Mucosa of descending colon (tissue), 3 donors: Measurements from ENCODE around the gene BIN1. TPM values are rescaled to one million over a fixed set of nuclear protein-coding genes. Genes with fewer than 3 reads are reported as not detected.

Experiments
- ATAC-seq: fragments of 200-7000 bp; cut with Tn5 transposase; one replicate; pipeline ENCODE4 v1.9.1; 2020; ENCODE audit warnings: mild to moderate bottlenecking, moderate library complexity
- DNase-seq, 3 donors: peaks; one replicate each; pipeline ENCODE4 v3.0.0-alpha.2; 2020
- H3K36me3 ChIP-seq: fragments of 200-600 bp; one replicate; pipeline ENCODE4 v1.8.0; 2021; ENCODE audit warnings: low read depth, mild to moderate bottlenecking
- H3K4me1 ChIP-seq: fragments of 200-600 bp; one replicate; pipeline ENCODE4 v1.8.0; 2021; ENCODE audit warnings: low read depth, mild to moderate bottlenecking
- H3K4me3 ChIP-seq: fragments of 200-600 bp; one replicate; pipeline ENCODE4 v1.8.0; 2021; ENCODE audit warnings: mild to moderate bottlenecking
- H3K9me3 ChIP-seq: fragments of 200-600 bp; one replicate; pipeline ENCODE4 v1.8.0; 2021; ENCODE audit warnings: mild to moderate bottlenecking
- intact Hi-C, 2 donors: fragments of 100-400 bp; cut with DNase I in 1 of 2; cut with micrococcal nuclease in 1 of 2; formaldehyde crosslinking; loops; one replicate each; pipeline versions ENCODE4 v1.11.0 to v1.11.1; 2022; cut with DNase I, micrococcal nuclease
- total RNA-seq, 3 donors: library from RNA; stranded (reverse); fragmentation: NEBNext Ultra II Directional in 2 of 3; extraction: Animal tissue kit (Norgen Biotek cat#: 25700) in 2 of 3; gene quantifications; one replicate each; pipeline versions ENCODE4 v1.2.1 to v1.2.4, GENCODE V29; 2021 to 2023
- TF ChIP-seq, protein P1 (sequence below): fragments of 200-600 bp; IDR thresholded peaks from one replicate; pipeline ENCODE4 v1.8.0; 2022; ENCODE audit warnings: antibody characterized with exemption, mild to moderate bottlenecking
- donor health status: DM: no; HTN: no; CAD: no; lungs with moderate emphysema.
- donor health status: DM: no; HTN: no; CAD: no.
- donor health status: DM: no; HTN: yes; CAD: no.

The BIN1 gene
- total RNA-seq, 3 donors from 2014 or later: 37.6 to 65.7 (median 46.3) TPM

DNA sequence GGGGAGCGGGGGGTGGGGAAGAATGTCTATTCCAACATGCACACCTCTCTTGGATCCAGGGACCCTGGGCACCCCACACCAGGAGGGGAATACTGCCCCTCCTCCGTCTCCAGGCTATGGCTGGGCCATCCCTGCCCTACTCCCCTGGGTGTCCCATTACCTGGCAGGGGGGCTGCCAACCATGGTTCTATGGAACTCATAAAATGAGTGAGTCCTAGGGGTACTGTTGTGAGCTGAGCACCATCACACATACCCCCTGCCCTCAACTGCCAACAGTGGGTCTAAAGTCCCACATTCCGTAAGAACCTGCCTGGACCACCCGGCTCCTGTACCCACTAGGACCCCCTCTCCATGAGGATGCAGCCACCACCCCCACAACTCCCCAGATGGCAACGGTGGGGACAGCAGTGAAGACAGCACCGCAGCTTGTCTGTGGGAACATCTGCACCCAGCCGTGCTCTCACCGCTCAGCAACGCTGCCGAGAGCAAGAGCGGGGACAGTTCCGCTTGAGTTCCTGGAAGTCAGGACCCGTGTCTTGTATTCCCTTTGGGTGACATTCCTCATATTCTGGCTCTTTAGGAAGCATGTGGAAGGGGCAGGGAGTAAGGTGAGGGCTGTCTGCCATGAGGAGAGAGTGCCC lies 41.5 kb downstream of the BIN1 start:
- no peak overlapping the region for H3K4me3 ChIP-seq
- DNase-seq: no peak
- ATAC-seq: no peak
- peaks cover 6% of the 10 kb centered on the region for H3K4me1 ChIP-seq
- TF ChIP-seq, protein P1, sequence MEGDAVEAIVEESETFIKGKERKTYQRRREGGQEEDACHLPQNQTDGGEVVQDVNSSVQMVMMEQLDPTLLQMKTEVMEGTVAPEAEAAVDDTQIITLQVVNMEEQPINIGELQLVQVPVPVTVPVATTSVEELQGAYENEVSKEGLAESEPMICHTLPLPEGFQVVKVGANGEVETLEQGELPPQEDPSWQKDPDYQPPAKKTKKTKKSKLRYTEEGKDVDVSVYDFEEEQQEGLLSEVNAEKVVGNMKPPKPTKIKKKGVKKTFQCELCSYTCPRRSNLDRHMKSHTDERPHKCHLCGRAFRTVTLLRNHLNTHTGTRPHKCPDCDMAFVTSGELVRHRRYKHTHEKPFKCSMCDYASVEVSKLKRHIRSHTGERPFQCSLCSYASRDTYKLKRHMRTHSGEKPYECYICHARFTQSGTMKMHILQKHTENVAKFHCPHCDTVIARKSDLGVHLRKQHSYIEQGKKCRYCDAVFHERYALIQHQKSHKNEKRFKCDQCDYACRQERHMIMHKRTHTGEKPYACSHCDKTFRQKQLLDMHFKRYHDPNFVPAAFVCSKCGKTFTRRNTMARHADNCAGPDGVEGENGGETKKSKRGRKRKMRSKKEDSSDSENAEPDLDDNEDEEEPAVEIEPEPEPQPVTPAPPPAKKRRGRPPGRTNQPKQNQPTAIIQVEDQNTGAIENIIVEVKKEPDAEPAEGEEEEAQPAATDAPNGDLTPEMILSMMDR: no peak
- H3K36me3 ChIP-seq: no peaks in the 10 kb centered on the region
- intact Hi-C loops: loop anchor here in 1 of 2 donors (10.0 kb wide), 1 partner anchor 109 kb away; no protein-coding TSS in a partner anchor
- H3K9me3 ChIP-seq: no peaks in the 10 kb centered on the region

DNA sequence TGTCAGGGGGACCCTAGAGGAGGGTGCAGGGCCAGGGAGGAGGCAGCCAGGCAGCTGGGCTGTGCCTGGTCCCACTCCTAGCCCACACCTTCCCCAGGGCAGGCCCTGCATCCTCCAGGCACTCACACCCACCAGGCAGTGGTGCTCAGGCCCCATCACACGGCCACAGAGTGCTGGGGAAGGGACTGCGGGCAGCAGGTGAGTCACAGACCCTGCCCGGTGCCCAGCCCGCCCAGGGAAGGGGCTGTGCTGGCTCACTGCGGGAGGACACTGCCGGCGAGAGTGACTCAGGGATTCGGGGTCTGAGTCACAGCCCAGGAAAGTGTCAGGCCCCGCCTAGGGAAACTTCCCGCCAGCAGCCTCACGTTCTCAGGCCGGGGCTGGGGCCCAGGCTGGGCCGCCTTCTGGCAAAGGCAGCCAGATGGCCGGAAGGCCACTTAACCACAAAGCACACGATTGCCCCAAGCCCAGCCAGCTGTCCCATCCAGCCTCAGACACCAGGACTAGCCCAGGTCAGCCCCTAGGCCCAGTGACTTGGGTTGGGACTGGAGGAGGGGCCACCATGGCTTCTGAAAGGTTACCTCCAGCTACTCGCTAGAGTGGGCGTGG lies 42.2 kb downstream of the BIN1 start:
- intact Hi-C loops: loop anchor here in 1 of 2 donors (10.0 kb wide), 1 partner anchor 110 kb away; no protein-coding TSS in a partner anchor
- Histone ChIP-seq H3K9me3 (no peaks in the 10 kb centered on the region), H3K36me3 (no peaks in the 10 kb centered on the region), H3K4me3 (no peak overlapping the region), H3K4me1 (peaks cover 6% of the 10 kb centered on the region)
- DNase-seq (peak; percentile 69 to 89 (median 76)), ATAC-seq (peak; percentile 86)
- TF ChIP-seq, protein P1: no peak

DNA sequence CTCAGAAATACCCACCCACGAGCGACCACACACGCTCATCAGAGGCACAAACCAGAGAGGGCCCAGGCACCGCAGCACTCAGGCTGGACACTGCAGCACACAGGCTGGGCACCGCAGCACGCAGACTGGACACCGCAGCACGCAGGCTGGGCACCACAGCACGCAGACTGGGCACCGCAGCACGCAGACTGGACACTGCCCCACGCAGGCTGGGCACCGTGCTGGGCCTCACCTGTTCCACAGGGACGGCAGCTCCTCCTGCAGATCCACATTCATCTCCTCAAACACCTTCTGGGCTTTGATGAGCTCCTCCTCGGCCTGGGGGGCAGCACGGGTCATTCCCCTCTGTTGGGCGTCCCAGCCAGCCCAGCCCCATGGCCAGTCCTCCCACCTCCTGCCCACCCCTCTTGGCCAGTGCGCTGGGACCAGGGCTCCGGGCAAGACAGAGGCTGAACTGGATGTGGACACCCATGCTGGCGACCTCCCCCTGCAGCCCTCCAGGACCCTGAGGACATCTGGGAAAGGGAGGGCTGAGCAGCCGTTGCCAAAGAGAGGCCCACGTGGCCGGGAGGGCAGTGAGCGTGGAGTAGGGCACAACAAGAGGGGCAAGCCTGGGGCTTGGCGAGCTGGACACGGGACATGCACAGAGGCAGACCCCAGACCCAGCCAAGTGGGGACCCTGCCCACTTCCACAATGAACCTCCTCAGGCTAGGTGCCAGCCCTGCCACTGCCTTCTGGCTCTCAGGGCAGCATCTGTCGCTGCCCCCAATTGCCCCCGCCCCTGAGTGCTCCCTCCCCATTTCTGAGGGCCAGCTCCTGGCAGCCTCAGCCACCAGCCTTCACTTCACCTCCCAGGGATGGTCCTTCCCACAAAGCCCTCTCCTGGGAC lies 43.0 kb downstream of the BIN1 start:
- DNase-seq: no peak
- intact Hi-C loops: loop anchor here in 1 of 2 donors (10.0 kb wide), 1 partner anchor 111 kb away; no protein-coding TSS in a partner anchor
- Histone ChIP-seq H3K36me3 (no peaks in the 10 kb centered on the region), H3K4me3 (no peak overlapping the region), H3K4me1 (peaks cover 6% of the 10 kb centered on the region), H3K9me3 (no peaks in the 10 kb centered on the region)
- TF ChIP-seq, protein P1: no peak
- no peak for ATAC-seq

DNA sequence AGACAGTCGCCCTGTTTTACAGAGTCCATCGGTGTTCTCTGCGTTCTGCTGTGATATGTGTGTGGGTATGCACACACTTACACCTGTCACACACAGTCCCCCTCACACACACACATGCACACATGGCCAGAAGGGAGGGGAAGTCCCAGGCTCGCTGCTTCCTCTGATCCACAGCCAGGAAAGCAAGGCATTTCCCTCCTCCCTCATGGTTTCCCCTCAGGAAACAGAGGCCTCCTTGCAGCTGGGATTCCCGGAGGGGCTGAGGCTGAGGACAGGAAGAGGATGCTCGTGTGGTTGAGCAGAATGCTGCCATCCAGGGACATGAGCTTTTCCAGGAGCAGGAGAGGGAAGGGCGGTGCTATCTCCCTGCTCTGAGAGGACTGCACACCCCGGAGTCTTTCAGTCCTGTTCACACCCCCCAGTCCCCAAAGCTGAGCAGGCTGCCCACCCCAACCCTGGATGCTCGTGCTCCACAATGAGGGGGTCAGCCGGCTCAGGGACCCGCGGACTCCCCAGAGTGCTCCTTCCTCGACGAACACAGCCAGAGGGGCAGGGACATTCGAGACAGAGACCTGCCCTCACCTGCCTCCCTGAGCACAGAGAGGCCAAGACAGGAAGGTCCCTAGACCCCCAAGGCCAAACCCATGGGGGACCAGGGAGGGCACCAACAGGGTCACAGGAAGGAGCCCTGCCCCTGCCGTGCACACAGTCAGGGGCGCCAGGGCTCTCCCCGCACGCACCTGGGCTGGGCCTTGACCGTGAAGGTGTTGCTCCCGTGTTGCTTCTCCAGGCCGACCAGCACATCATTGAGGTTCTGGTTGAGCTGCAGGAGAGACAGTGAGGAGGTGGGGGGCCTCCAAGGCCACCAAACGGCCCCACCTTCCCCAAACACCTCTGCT lies 45.3 kb downstream of the BIN1 start:
- intact Hi-C loops: loop anchor here in 1 of 2 donors (10.0 kb wide), 1 partner anchor 113 kb away; no protein-coding TSS in a partner anchor
- Histone ChIP-seq H3K36me3 (no peaks in the 10 kb centered on the region), H3K9me3 (no peaks in the 10 kb centered on the region), H3K4me1 (peaks cover 6% of the 10 kb centered on the region), H3K4me3 (no peak overlapping the region)
- ATAC-seq (no peak), DNase-seq (no peak)
- TF ChIP-seq, protein P1: no peak
